Measurements from ENCODE around the gene SLC38A10.

GRCh38 chr17:81208651-81209050 is 86.5 kb downstream of the SLC38A10 start:
- TF ChIP-seq EZH2 (IDR thresholded peaks at IDR 0.05; ENCODE audit: low read length), result no peak
- TF ChIP-seq, protein P1, sequence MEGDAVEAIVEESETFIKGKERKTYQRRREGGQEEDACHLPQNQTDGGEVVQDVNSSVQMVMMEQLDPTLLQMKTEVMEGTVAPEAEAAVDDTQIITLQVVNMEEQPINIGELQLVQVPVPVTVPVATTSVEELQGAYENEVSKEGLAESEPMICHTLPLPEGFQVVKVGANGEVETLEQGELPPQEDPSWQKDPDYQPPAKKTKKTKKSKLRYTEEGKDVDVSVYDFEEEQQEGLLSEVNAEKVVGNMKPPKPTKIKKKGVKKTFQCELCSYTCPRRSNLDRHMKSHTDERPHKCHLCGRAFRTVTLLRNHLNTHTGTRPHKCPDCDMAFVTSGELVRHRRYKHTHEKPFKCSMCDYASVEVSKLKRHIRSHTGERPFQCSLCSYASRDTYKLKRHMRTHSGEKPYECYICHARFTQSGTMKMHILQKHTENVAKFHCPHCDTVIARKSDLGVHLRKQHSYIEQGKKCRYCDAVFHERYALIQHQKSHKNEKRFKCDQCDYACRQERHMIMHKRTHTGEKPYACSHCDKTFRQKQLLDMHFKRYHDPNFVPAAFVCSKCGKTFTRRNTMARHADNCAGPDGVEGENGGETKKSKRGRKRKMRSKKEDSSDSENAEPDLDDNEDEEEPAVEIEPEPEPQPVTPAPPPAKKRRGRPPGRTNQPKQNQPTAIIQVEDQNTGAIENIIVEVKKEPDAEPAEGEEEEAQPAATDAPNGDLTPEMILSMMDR (optimal IDR thresholded peaks at IDR 0.05 in 1 of 3, IDR thresholded peaks at IDR 0.05 in 1 of 3, conservative IDR thresholded peaks at IDR 0.05 in 1 of 3; ENCODE audit: extremely low read depth in 1 of 3, insufficient read depth in 2 of 3, low read length in 3 of 3), result no peak
